T-helper 1 cell (primary cell): ENCODE measurements around the gene HDAC4.

Experiments used
- DNase-seq, 5 donors: peaks; one replicate each; pipeline ENCODE4 v3.0.0-alpha.2; 2012 to 2020

The HDAC4 gene

DNA sequence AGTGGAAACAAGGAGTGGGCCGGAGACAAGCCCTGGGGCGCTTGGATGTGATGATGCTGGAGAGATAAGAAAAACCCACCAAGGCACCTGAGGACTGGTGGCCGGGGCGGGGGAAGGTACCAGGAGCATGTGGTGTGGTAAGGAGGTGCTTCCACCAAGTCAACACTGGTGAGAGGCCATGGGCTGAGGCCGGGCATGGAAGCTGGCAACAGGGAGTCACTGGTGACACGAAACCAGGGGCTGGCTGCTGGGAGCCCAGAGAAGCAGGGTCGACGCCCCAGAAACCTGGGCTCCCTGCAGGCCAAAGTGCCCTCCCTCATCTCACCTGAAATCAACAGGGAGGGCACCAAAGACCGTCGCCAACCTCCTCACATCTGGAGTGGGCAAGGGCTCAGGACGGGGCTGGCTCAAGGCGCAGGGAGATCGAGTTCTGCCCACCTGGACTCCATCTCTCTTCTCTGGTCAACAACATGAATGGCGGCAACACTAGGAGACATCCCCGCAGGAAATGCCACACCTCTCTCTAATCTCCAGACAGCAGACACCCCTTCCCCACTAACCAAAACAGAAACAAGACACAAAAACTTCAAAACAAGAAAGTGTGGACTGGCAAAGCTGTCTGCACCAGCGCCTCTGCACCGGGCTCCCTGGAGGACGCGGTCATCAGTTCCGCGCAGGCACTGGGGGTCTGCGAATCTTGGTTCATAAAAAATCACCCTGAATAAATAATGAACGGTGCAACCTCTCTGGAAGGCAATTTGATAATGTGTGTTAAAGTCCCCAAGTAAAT lies 185.5 kb downstream of the HDAC4 start:
- DNase-seq: no peak

DNA sequence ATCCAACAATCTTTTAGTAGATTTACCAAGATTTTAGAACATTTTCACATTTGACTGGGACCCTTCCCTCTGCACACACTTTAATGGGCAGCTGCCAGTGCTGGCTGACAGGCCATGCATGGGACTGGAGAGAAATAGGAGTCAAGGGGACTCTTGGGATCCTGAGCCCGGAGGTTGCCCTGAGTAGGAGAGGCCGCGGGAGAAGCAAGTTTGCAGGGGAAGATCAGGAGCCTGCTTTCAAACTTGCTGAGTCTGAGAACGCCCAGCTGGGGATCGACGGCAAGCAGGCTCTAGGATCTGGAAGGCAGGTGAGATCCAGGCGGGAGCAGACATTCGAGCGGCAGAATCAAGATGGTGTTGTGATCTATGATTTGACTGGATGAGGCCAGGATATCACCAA lies 186.1 kb downstream of the HDAC4 start:
- DNase-seq: no peak

DNA sequence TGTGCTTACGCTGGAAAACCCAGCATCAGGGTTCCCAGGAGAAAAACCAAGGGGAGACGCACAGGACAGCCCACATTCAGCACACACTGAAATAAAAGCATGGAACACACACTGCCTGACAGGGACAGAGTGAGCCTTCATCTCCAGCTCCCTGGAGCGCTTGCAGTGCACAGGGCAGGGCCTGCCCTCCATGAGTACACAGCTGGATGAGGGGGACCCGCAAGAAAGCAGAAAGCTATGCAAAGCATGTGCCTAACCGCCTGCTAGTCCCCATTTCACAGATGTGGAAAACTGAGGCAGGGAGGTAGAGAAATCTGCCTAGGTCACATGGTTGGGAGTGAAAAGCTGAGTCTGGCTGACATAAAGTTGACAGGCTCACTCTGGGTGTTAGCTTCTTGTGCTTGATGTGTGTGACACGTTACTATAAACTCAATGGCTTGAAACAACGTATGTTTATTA lies 187.1 kb downstream of the HDAC4 start:
- no peak for DNase-seq

DNA sequence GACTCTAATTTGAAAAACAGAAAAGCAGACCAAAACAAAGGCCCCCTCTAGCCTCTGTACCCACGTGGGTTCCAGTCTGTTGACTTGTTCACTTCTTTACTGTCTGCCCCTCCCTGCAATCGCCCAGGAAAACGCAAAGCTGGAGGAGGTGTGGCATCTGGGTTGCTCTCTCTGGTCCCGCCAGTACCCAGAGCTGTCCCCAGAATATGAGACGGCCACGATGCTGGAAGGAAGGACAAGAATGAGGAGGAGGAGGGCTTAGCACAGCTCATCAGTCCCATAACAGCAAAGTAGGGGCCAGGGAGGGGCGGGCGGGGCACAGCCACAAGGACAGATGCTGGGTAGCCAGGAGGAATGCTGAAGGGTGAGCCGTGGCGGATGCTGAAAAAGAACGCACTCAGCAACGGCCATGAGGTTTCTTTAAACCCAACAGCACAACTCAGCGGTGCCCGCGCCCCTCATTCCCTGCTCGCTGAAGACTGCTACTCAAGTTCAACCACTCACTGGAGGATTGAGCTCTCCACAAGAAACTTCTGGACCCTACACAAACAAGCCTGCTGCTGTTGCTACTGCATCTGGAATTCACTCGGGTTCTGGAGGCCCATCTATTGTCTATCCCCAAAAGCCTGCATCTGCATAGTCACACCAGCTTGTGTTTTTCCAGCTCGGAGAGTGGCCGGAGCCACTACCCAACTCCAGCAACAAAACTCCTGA lies 187.7 kb downstream of the HDAC4 start:
- no peak for DNase-seq

DNA sequence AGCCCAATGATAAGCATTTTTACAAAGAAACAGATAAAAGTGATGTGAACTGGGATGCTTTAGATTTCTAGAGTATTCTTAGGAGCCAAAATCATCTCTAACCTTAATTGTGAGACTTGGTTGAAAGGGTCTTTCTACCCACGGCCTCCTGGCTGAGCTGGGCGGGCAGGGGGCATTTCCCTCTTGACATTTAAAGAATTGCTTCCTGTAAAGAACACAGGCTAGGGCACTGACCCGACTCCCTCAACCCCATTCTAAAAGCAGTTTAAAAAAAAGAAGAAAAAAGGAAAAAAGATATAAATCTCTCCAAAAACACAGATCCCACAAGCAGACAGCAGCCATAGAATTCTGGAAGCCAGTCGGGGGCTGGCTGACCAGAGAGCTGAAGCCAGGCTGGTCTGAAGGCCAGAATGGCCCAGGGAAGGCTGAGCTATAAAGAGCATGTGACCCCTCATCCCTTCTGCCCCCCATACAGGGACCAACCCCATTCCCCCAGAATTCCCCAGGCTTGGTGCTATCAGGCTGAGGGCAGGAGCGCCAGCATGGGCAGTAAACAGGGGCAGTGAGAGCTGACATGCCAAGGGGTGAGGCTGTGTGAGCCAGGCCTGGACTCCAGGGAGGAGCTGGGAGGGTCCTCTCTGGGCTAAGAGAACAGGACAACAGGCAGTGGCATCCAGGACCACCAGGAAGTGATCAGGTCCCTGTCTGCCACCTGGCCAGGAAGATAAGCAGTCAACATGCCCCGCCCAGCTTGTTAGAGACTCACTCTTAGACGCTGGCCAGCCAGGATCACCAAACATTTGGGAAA lies 188.5 kb downstream of the HDAC4 start:
- no peak for DNase-seq

DNA sequence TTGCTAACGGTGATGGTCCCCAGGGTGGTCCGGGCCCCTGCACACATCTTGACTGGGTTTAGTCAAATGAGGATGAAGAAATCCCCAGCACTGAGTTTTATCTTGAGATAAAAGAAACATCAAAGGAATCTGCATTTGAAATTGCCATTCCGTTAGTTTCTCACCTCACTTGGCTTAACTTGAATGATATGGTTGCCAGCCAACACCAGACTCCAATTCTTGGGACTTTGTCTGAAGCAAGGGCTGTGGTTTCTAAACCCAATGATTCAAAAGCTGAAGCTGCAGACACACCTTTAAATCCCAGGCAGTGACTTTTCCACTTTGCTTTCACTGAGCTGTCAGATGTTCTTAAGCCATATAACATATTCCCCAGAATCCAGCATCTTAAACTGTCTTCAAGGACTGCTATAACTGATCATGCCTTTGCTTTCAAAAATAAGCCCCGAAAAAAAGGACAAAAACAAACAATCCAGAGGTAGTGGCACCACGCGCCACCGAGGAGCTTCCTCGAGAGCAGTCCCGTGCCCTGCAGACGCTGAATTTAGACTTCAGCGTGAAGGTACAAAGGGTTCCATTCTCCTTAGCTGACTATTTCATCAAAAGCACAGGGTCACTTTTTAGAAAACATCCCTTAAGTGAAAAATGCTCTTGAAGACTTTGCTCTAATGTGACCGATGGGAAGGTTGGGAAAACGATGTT lies 189.3 kb downstream of the HDAC4 start:
- no peak for DNase-seq

DNA sequence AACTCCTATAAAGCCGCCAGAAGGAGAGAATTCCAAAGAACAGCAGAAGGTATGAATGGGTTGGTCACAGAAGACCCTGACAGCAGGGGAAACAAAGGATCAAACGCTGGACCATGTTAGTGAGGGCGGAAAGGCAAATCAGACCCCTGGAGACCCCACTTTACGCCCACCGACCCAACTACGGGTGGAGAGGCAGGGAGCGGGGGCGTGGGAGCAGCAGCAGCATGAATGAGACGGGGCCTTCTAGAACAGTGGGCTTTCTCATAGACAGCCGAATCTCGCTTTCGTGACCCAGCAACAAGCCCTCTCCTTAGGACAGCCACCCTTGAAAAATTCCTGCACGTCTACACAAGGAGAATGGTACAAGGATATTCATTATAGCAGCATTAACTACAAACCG lies 191.0 kb downstream of the HDAC4 start:
- DNase-seq: no peak

DNA sequence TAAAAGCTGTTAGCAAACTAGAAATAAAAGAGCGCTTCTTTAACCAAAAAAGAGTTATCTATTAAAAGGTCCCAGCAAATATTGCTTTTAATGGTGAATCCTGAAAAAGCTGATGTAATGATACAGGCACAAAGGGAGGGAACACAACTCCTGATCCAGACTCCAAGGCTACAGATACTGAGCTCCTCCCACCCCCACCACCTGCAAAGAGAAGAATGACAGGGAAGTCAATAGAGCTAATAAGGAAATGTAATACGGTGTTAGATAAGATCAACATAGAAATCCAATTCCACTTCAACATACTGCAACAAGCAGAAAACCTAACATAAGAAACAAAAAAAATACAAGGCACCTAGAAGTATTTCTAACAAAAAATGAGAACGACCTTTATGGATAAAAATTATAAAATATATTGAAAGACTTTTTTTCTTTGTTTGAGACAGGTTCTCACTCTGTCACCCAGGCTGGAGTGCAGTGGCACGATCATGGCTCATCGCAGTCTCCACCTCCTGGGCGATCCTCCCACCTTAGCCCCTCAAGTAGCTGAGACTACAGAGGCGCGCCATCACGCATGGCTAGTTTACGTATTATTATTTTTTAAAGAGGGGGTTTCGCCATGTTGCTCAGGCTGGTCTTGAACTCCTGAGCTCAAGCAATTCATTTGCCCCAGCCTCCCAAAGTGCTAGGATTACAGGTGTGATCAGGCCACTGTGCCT lies 192.2 kb downstream of the HDAC4 start:
- DNase-seq: no peak

DNA sequence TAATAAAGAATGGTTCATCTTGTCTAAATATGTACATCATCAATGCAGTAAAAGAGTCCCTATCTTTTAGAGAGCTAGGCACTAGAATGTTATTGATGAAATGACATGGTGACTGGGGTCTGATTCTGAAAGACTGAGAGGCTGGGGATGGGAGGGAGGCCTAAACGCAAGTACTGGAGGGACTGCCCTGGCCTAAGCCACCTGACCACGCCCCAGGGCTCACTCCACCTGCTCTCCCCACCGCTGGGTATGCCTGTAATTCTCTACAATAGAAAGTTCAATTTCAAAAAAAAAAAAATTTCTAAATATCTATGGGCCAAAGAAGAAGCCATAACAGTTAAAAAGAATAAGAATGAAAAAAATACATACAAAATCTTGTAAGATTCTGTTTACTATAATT lies 194.0 kb downstream of the HDAC4 start:
- no peak for DNase-seq

DNA sequence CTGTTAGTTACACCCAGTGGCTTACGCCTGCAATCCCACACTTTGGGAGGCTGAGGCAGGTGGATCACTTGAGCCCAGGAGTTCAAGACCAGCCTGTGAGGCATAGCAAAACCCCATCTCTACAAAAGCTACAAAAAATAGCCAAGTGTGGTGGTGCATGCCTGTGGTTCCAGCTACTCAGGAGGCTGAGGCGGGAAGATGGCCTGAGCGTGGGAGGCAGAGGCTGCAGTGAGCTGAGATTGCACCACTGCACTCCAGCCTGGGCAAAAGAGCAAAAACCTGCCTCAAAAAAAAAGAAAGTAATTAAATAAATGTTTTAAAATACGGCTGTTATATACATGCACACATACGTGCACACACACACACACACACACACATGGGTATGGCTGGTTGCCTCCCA lies 194.8 kb downstream of the HDAC4 start:
- DNase-seq: no peak

DNA sequence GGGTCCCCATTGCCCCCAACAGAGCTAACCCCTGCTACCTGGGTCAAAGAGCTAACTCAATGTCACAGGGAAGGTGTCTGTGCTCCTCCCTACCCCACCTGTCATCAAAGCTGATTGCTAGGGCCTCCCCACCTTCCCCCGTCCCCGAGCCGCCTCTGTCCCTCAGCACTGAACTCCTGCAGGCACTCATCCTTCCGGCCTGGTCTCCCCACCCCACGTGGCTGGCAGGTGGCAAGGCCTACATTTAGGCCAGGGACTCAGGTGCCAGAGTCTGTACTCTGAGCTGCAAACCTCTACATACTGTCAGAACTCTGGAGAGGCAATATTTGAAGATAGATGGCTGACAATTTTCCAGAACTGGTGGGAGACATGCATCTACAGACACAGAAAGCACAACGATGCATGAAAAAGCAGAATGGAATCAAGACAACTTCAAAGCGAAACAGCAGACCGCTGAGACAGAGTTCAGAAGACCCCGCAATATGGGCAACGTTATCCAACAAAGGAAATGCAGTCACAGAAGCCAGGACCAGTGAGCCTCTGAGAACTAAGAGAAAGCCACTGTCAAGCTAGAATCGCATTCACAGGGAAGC lies 195.8 kb downstream of the HDAC4 start:
- no peak for DNase-seq

DNA sequence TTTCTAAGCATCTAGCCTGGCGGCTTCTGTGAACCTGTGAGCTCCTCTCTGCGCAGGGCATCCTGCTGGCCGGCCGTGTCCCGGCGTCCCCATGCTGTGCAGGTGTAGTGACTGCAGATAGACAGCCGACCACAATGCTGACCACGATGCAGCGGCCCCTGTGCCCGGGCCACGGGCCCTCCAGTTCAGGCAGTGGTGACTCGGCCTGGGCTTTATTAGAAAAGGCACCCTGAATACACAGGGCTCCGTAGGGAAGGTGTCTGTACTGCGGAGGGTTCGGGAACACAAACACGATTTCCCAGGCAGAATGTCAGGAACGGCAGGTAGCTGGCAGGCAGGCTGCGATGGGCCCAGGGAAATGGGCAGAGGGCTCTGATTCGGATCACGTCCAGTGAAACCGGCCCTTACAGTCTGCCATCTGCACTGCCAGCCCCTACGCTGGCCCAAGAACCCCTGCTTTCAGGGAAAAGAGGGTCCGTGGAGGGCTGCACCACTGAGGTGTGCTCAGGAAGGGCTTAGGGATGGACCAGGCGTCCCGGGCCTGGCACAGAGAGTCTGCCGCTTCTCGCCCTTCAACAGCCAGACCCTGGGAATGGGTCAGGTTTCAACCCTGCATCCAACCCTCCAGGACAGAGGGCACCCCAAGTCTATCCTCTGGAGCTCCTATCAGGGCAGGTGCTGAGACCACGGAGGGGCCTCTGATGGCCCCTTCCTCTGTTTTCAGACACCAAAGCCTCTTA lies 196.5 kb downstream of the HDAC4 start:
- no peak for DNase-seq

DNA sequence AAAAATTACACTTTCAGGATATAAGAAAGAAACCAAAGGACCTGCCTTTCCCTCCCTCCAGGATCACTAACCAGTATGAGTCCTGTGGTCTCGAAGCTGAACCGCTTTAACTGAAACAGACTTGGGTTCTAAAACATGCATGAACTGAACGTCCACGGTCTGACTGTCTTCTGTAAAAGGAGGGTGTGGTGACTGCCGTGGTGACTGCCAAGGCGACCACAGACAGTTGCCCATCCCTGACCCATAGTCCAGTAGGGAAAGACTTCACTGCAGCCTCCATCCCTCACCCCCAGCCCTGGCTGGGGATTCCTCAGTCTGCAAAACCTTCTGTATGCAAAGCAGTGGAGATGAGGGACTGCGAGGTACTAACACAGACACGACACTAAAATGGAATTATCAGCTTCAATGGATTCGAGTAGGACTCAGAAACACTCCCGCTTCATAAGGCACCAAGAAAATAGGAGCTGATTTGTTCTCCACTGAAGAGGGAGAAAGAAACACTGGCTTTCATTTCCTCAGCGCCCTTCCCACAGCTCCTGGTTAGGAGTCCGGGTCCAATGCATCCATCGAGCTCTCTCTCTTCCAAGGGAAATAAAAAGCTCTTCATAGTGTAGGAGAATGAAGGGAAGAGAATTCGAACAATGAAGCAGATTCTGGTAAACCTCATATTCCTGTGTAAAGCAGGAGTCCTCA lies 197.2 kb downstream of the HDAC4 start:
- no peak for DNase-seq

DNA sequence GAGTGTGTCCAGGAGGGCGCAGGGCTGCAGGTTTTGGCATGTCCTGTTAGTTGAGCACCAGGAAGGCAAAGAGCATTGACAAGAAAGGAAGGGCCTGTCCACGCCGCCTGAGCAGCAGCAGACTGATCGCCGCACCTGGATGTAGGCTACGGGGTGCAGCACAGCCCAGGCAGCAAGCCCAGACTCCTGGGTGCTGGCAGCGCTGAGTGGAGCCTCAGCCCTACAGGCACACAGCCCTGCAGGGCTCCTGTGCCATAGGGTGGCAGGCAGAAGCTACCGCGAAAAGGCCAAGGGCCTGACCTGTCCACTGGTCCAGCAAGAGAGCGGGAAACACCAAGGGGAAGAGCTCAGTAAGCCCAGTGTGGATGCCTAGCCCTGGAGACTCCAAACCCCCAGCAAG lies 198.0 kb downstream of the HDAC4 start:
- no peak for DNase-seq

DNA sequence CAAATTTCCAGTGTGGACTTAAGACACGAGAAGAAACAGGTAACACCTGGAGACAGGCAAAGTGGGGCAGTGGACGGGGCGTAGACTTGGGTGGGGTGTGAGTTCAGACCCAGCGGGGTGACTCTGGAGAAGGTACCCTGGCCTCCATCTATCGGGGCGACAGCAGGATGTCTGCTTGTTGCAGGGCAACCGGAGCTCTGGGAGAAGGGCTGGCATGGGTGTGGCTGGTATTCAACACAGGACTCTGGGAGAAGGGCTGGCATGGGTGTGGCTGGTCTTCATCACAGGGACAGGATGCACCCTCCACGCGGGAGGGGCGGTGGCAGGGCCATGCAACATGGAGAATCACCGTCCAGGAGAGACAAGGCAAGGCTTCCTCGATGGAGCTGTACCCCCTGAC lies 198.5 kb downstream of the HDAC4 start:
- DNase-seq: no peak

DNA sequence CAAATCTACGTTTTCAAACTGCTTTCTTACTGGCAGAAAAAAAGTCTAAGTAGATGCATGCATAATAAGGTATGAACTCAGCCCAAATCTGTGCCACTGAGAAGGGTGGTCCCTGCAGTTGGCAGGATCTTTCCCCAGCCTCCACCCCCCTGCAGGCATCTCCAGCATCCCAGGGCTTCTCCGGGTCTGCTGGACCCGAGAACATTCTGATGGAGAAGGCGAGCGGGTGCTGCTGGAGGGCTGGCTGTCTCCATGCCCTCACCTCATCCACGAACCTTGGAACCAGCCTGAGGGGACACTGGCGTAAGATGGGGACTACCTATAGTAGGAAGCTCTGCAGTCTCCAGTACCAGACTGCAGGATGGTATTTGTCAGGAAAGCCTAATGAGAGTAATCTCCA lies 198.9 kb downstream of the HDAC4 start:
- no peak for DNase-seq

DNA sequence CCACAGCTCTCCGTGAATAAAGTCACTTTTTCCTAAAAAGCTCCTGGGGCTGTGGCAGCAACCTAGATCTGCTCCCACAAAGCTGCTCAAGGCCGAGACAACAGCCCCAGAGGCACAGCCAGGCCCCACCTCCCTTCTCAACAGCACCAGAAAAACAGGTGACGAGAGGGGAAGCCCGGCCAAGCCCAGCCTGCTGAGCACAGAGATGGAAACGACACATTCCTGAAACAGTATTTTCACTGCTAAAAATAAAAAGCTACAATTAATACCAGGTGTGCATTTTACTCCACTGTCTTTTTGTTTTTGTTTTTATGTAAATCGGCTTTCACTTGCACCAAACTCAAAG lies 199.3 kb downstream of the HDAC4 start:
- DNase-seq: no peak

DNA sequence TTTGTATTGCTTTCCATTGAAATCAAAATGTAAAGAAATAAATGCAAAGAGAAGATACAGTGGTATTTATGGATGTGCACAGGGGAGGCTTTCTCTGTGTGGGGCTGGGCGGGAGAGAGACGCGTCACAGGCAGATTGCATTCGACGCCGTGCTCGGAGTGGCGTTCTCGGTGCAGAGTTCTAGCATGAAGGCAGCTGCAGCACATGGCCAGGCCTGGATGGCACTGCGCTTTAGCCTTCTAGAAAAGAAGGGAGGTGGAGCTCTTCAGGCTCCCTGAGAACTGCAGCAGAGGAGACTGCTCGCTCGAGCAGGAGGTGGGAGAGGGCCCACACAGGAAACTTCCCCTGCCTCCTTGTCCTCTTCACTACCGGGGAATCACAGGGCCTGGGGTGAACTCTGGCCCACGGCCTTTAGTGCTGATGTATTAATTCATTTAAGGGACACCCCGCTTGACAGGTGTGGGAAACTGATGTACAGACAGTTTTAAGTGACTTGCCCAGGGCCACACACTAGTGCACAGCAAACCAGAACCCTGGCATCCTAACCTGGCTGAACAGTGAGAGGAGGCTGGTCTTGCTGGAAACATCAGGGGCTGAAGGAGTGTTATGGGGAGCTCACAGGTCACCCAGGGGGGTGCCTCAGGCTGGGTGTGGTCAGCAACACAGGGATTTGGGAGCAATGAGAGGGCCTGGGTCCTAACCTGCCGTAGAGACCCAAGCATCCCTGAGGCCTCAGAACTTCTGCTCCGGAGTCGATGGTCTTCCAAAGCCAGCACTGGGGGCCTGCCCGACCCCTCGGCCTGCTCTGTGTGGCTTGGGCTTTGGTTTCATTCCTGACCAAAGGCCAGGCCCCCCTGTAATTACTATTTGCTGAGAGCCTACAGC lies 199.9 kb downstream of the HDAC4 start:
- DNase-seq: no peak

DNA sequence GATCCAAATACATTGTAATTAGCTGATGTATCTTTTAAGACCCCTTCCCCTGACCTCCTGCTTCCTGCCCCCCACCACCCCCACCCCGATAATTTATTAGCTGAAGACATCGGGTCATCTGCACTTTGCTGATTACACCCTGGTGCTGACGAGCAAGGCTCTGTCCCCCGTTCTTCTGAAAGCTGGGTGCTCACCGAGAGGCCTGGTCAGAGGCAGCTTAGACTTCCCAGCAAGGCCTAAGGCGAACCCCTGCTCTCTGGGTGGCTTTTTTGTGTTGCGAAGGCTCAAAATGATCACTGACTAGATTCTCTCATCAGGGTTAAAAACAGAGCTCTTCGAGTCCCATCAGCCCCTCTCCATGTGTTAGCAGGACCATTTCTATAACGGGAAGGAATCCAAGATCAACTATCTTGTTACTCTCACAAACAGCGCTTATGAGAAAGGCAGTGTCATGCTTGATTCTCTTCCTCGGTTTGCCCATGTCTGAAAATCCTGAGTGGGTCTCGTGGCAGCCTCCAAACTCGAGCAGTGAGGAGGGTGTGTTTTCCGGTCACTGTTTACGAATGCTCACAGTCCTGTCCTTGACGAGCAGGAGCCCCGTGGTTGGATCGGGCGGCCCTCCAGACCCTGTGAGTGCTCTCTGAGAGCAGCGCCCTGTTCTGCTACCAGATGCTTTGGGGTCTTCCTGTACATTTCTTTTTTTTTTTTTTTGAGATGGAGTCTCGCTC lies 201.6 kb downstream of the HDAC4 start:
- DNase-seq: no peak
